ENCODE results near the gene ABTB1. TPM values are rescaled to one million over a fixed set of nuclear protein-coding genes. Genes with fewer than 3 reads are reported as not detected.

The ABTB1 gene
- total and polyA plus RNA-seq, 3 experiments from 2014 or later: 21.7 to 64.0 (median 23.1) TPM

DNA sequence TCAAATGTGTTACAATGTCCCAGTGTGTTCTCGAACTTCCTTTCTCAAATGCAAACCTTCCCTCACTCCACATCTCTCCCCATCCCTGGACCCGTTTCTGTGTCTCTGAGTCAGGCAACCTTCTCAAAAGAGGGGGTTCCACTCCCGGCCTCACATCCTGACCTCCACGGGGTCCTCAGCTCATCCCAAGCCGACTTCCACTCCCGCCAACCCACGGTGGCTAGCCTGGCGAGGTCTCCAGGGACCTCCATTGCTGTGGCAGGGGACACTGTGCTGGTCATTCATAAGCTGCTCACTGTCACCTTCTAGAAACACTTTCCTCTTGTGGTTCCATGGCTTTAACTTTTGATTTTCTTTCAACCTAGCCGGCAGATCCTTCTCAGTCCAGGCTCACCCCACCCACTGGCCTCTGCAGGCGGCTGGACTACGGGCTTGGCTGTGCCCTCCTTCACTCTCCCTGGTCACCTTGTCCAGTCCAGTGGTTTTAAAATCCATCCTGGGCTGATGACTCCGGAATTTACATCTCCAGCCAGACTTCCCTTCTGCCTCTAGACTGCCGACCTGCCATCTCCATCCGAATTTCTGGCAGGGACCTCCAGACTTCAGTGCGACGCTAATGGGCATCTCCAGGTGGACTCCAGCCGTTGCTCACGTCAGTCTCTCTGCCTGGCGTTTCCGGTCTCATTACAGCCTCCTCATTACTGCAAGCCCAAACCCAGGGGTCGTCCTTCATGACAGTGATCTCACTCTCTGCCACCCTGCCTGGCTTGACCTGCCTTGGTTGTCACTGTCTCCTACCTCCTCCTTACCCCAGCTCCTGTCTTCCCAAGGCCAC is 20.0 kb downstream of the ABTB1 start:
- no peak overlapping the region for H3K4me3 Mint-ChIP-seq
- Histone ChIP-seq H3K9me3 (ENCODE audit: low read length) (no peaks in the 10 kb centered on the region), H3K4me1 (ENCODE audit: insufficient read depth, low read length) (no peaks in the 10 kb centered on the region), H3K27me3 (ENCODE audit: insufficient read depth, low read length, poor library complexity, severe bottlenecking) (no peaks in the 10 kb centered on the region), H3K27ac (ENCODE audit: low read depth, low read length) (no peak overlapping the region), H3K4me3 (ENCODE audit: low read length) (no peak overlapping the region), H3K36me3 (ENCODE audit: insufficient read depth, low read length) (no peaks in the 10 kb centered on the region)
- no peaks in the 10 kb centered on the region for H3K27me3 Mint-ChIP-seq
- ChIA-PET CTCF (interaction anchor here (1.0 kb wide), 1 partner anchor 117 kb away, joined by 3 read pairs; no protein-coding TSS in a partner anchor), POLR2A (no interaction called here)
- no peaks in the 10 kb centered on the region for H3K9me3 Mint-ChIP-seq
- H3K4me1 Mint-ChIP-seq: peaks cover 4% of the 10 kb centered on the region in 3 donors
- H3K27ac Mint-ChIP-seq: peak overlapping the region in 1 of 8 donors; percentile 87
- H3K36me3 Mint-ChIP-seq: no peaks in the 10 kb centered on the region
- DNase-seq: peak in 1 of 5 donors; percentile 26

DNA sequence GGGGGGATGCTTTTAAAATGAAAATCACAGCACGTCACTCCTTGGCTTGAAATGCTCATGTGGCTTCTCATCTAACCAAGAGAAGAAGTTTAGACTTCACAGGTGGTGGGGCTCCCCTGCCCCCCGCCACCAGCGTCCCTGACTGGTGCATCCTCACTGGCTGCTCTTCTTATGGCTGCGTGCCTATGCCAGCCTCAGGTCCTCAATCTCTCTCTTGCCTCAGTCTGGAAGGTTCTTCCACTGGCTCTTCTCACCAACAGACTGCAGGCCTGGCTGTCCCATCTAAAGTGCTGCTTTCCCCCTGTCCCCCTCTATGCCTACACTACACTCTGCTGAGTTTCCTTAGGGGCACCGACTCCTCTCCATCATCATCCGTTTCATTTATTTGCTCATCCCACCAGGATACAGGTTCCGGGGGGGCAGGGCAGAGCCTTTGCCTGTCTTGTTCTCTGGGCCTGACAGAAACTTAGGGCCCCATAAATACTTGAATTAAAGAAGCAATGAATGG is 20.6 kb downstream of the ABTB1 start:
- Histone ChIP-seq H3K4me3 (ENCODE audit: low read length) (no peak overlapping the region), H3K4me1 (ENCODE audit: insufficient read depth, low read length) (no peaks in the 10 kb centered on the region), H3K27me3 (ENCODE audit: insufficient read depth, low read length, poor library complexity, severe bottlenecking) (no peaks in the 10 kb centered on the region), H3K27ac (ENCODE audit: low read depth, low read length) (no peak overlapping the region), H3K36me3 (ENCODE audit: insufficient read depth, low read length) (no peaks in the 10 kb centered on the region), H3K9me3 (ENCODE audit: low read length) (no peaks in the 10 kb centered on the region)
- Mint-ChIP-seq H3K27ac (no peak overlapping the region), H3K36me3 (no peaks in the 10 kb centered on the region), H3K27me3 (no peaks in the 10 kb centered on the region), H3K4me1 (peaks cover 4 to 5% (median 4%) of the 10 kb centered on the region in 3 donors), H3K9me3 (no peaks in the 10 kb centered on the region), H3K4me3 (no peak overlapping the region)
- ChIA-PET CTCF (interaction anchor here (1.0 to 1.4 kb wide), 2 partner anchors 15 to 43 kb away, joined by 3 to 5 read pairs; no protein-coding TSS in a partner anchor), POLR2A (interaction anchor here (0.7 kb wide), 1 partner anchor 123 kb away, joined by 3 read pairs; no protein-coding TSS in a partner anchor)
- DNase-seq: peak in 1 of 5 donors; percentile 8

DNA sequence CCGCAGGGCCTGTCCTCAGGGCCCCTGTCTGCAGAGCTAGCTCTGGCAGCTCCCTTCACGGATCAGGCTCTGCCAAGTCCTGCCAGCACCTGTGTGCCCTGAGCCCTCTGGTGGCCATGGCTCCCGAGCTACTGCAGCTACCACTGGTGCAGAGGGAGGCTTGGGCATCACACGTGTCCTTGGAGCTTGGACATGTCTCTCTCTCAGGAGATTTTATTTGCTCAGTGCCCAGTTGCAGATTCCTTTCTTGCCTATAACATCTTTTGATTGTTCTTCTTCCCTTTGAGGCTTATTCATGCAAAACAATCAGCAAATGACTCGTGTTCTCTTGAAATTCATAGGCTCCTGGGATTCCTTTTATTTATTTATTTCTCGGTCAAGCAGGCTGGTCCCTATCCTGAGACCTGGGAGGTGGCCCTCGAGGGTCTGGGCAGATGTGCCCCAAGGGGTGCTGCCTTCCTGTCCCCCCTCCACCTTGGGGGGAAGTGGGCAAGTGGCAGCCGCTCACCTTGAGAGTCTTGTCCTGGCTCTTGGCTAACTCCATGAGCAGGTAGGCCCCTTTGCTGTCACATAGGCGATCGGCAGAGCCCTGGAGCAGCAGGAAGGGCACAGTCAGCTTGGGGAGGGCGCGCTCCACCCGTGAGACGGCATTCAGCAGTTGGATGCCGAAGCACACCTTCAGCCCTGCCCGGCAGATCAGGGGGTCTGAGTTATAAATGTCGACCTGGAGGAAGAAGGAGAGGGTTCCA is 21.9 kb downstream of the ABTB1 start:
- POLR2A ChIA-PET: no interaction called here
- H3K4me1 ChIP-seq (ENCODE audit: insufficient read depth, low read length): no peaks in the 10 kb centered on the region
- peak; percentile 25 to 68 (median 29) for DNase-seq
- Mint-ChIP-seq H3K27me3 (no peaks in the 10 kb centered on the region), H3K4me3 (no peak overlapping the region), H3K27ac (no peak overlapping the region), H3K36me3 (no peaks in the 10 kb centered on the region), H3K4me1 (peaks cover 4 to 8% (median 6%) of the 10 kb centered on the region in 3 donors), H3K9me3 (no peaks in the 10 kb centered on the region)
- no peak overlapping the region for H3K27ac ChIP-seq (ENCODE audit: low read depth, low read length)
- H3K27me3 ChIP-seq (ENCODE audit: insufficient read depth, low read length, poor library complexity, severe bottlenecking): no peaks in the 10 kb centered on the region
- H3K4me3 ChIP-seq (ENCODE audit: low read length): no peak overlapping the region
- H3K9me3 ChIP-seq (ENCODE audit: low read length): no peaks in the 10 kb centered on the region
- CTCF ChIA-PET: interaction anchor here (0.8 to 3.0 kb wide), 7 partner anchors 14 to 1223 kb away, joined by 3 to 20 read pairs (median 4); no protein-coding TSS in a partner anchor
- H3K36me3 ChIP-seq (ENCODE audit: insufficient read depth, low read length): no peaks in the 10 kb centered on the region

DNA sequence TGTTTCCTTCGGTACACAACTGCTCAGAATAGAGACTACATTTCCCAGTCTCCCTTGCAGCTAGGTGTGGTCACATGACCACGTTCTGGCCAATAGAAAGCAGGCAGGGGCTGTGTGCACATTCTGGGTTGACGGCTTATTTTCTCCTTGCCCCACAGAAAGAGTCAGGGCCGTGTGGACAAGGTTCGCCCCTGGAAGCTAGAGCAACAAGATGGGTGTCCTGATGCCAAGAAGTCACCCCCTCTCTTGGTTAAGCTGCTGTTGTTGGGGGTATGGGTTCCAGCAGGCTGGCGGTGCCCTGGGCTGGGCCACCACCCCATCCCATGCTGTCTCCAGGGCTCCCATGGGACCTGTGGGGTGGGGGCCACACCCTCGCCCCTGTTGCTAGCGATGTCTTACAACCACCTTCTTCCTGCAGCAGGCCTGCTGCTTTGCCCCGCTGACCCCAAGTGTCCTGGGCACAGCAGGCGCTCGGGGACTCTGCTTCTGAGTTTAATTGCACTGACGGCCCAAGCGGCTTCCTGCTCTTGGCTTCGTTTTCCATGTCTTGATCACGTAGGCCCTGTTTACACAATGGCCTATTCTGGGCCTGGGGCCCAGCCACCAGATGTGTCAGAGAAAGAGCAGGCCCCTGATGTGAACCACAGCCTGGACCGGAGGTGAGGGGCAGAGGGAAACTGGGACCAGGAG is 24.9 kb downstream of the ABTB1 start:
- peak overlapping the region in 1 of 7 donors; percentile 19 for H3K4me3 Mint-ChIP-seq
- Histone ChIP-seq H3K27me3 (ENCODE audit: insufficient read depth, low read length, poor library complexity, severe bottlenecking) (no peaks in the 10 kb centered on the region), H3K4me3 (ENCODE audit: low read length) (no peak overlapping the region), H3K27ac (ENCODE audit: low read depth, low read length) (no peak overlapping the region), H3K36me3 (ENCODE audit: insufficient read depth, low read length) (no peaks in the 10 kb centered on the region), H3K4me1 (ENCODE audit: insufficient read depth, low read length) (no peaks in the 10 kb centered on the region), H3K9me3 (ENCODE audit: low read length) (no peaks in the 10 kb centered on the region)
- ChIA-PET CTCF (interaction anchor here (1.6 to 3.0 kb wide), 3 partner anchors 45 to 123 kb away, joined by 3 to 20 read pairs (median 7); no protein-coding TSS in a partner anchor), POLR2A (interaction anchor here (1.2 kb wide), 1 partner anchor 122 kb away, joined by 3 read pairs; no protein-coding TSS in a partner anchor)
- peaks cover 4 to 8% (median 6%) of the 10 kb centered on the region in 3 donors for H3K4me1 Mint-ChIP-seq
- H3K36me3 Mint-ChIP-seq: no peaks in the 10 kb centered on the region
- peak overlapping the region in 1 of 8 donors; percentile 45 for H3K27ac Mint-ChIP-seq
- peak; percentile 21 to 63 (median 34) for DNase-seq
- no peaks in the 10 kb centered on the region for H3K9me3 Mint-ChIP-seq
- H3K27me3 Mint-ChIP-seq: peaks cover 3 to 5% of the 10 kb centered on the region in 2 donors

DNA sequence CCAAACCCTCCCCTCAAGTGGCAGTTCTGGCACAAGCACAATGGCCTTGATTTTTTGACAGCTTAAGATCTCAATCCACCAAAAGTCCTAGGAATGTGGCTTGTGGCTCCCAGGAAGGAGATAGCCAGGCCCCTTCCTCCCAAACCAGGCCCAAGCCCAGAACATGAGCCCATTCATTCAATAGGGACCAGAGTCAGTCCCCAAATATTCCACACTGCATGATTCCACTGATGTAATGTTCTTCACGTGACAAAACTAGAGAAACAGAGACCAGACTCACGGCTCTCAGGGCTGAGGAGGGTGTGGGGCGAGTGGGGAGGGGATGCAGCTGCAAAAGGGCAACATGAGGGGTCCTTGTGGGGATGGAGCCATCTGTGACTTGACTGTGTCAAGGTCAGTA is 25.5 kb downstream of the ABTB1 start:
- ChIA-PET POLR2A (no interaction called here), CTCF (interaction anchor here (1.8 kb wide), 1 partner anchor 123 kb away, joined by 7 read pairs; no protein-coding TSS in a partner anchor)
- Mint-ChIP-seq H3K36me3 (no peaks in the 10 kb centered on the region), H3K4me3 (no peak overlapping the region), H3K4me1 (peaks cover 4 to 8% (median 6%) of the 10 kb centered on the region in 3 donors), H3K27me3 (peaks cover 3 to 8% of the 10 kb centered on the region in 2 donors), H3K27ac (no peak overlapping the region), H3K9me3 (peaks cover 0 to 2% (median 0%) of the 10 kb centered on the region in 5 donors)
- Histone ChIP-seq H3K27me3 (ENCODE audit: insufficient read depth, low read length, poor library complexity, severe bottlenecking) (no peaks in the 10 kb centered on the region), H3K4me1 (ENCODE audit: insufficient read depth, low read length) (no peaks in the 10 kb centered on the region), H3K9me3 (ENCODE audit: low read length) (no peaks in the 10 kb centered on the region), H3K4me3 (ENCODE audit: low read length) (no peak overlapping the region), H3K27ac (ENCODE audit: low read depth, low read length) (no peak overlapping the region), H3K36me3 (ENCODE audit: insufficient read depth, low read length) (no peaks in the 10 kb centered on the region)
- DNase-seq: peak in 1 of 5 donors; percentile 17

DNA sequence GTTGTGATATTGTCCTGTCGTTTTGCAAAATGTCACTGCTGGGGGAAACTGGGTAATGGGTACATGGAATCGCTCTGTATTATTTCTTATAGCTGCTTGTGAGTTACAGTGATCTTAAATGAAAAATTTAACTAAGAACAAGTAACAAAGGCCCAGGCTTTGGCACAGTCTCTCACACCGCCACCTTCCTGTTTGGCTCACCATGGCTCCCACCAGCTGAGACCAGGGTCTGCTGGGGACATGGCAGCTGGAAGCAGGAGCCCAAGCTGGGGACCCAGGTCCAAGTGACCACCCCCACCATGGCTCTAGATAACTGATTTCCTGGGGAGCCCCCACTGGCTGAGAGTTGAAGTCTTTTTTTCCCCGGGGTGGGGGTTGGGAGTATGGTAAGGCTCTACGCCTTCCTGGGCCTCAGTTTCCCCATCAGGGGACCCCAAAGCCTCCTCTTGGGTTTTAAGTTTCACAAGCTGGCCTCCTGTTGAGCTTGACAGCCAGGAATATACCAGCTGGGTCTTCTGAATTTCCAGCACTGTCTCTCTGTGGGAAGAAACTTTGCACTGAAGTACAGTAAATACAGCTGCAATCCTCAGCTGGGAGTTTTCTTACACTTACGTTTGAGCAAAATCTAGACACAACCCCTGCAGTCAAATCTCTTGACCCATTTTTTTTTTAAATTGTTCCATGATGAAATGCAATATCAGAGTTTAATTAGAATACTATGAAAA is 26.1 kb downstream of the ABTB1 start:
- POLR2A ChIA-PET: no interaction called here
- H3K27ac Mint-ChIP-seq: no peak overlapping the region
- H3K36me3 Mint-ChIP-seq: no peaks in the 10 kb centered on the region

More for the DNA sequence above, 26.1 kb downstream of the ABTB1 start:
- Mint-ChIP-seq H3K4me3 (no peak overlapping the region), H3K4me1 (peaks cover 4 to 8% (median 6%) of the 10 kb centered on the region in 3 donors), H3K27me3 (peaks cover 7 to 14% of the 10 kb centered on the region in 2 donors), H3K9me3 (peaks cover 0 to 2% (median 0%) of the 10 kb centered on the region in 5 donors)
- CTCF ChIA-PET: interaction anchor here (1.8 kb wide), 1 partner anchor 124 kb away, joined by 7 read pairs; no protein-coding TSS in a partner anchor
- no peak for DNase-seq
- Histone ChIP-seq H3K36me3 (ENCODE audit: insufficient read depth, low read length) (no peaks in the 10 kb centered on the region), H3K4me3 (ENCODE audit: low read length) (no peak overlapping the region), H3K9me3 (ENCODE audit: low read length) (no peaks in the 10 kb centered on the region), H3K4me1 (ENCODE audit: insufficient read depth, low read length) (no peaks in the 10 kb centered on the region), H3K27ac (ENCODE audit: low read depth, low read length) (no peak overlapping the region), H3K27me3 (ENCODE audit: insufficient read depth, low read length, poor library complexity, severe bottlenecking) (no peaks in the 10 kb centered on the region)
